ENCODE measurements around the gene GJB3.

GJB3 gene

DNA sequence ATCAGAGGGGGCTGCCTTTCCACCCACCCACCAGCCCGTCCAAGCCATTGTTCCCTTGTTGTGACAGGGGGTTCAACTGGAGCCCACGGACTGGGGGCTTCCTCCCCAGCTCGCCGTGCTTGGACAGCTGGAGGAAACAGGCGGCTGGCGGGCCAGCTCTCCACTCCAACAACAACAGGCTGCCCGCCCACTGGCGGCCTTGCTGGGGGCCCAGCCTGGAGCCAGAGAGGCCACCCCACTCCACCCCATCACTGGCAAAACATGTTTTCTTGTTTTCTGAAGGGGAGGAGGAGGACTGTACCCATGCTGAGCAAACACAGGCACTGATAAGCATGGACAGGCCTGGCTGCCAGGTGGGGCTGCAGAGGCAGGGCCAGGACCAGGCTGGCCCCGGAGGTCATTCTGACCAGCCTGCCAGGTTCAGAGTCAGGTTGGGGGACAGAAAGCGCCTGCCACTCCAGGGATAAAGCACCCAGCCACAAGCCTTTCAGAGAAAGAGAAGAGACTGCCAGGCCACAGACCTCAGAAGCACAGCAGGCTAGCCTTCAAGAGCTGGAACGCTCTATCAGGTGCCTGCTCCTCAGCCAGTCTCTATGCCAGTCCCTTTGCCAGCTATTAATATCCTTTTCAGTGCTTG, 44.6 kb downstream of the GJB3 start:
- DNase-seq (ENCODE audit: low read depth) = no peak

GRCh38 chr1:34827341-34827941, 46.4 kb downstream of the GJB3 start:
- no peak for DNase-seq (ENCODE audit: low read depth)

- DNase-seq (ENCODE audit: low read depth) = no peak
These were observed 47.6 kb downstream of the GJB3 start for GRCh38 chr1:34828611-34829010.

GRCh38 chr1:34829250-34829649, 48.2 kb downstream of the GJB3 start:
- no peak for DNase-seq (ENCODE audit: low read depth)

DNA sequence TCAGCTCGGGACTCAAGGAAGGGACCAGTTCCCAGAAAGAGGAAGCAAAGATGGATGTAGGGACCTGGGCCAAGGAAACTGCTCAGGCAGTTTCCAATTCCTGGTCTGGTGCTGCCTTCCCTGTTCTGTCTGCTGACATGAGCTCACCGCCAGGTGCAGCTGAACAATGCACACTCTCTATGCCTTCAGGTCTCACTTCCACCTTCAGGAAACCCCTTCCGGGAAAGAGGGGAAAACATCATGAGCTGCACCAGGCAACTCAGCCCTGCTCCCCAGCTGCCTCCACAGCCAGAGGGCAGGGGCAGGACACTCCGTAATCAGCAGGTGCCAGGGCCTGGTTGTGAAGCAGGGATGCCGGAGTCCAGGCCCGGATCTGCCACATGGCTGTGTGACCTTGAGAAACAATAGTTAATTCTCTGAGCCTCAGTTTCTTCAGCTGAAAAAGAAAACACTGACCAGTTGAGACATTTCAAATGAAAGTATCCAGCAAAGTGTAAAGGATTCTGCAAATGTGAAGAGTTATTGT, 50.8 kb downstream of the GJB3 start:
- no peak for DNase-seq (ENCODE audit: low read depth)

- DNase-seq (ENCODE audit: low read depth) = no peak
These were observed 52.7 kb downstream of the GJB3 start for GRCh38 chr1:34833711-34834110.
